HG02938 (cell line): ENCODE data around the gene GXYLT1.
"Not testable (repeated sequence)": the region's sequence is repeated elsewhere in the genome, so short reads cannot be mapped to it uniquely, and the experiment has no call there.

Source experiments
- ATAC-seq: cut with Tn5 transposase; IDR thresholded peaks from one replicate; pipeline ENCODE4 v1.9.1; 2021; ENCODE audit warnings: mild to moderate bottlenecking, moderate library complexity; ENCODE audit not compliant: unreplicated experiment

Gene GXYLT1

GRCh38 chr12:42102720-42103119 is 42.0 kb downstream of the GXYLT1 start:
- no peak for ATAC-seq

GRCh38 chr12:42099433-42099832 is 45.2 kb downstream of the GXYLT1 start:
- ATAC-seq = no peak

- ATAC-seq = peak; percentile 87
These were observed 46.7 kb downstream of the GXYLT1 start for GRCh38 chr12:42097971-42098370.

- no peak for ATAC-seq
These were observed 50.4 kb downstream of the GXYLT1 start for GRCh38 chr12:42094277-42094676.

- ATAC-seq = no peak
These were observed 52.9 kb downstream of the GXYLT1 start for GRCh38 chr12:42091769-42092168.

- ATAC-seq = no peak
These were observed 53.8 kb downstream of the GXYLT1 start for GRCh38 chr12:42090899-42091298.

- no peak for ATAC-seq
These were observed 58.6 kb downstream of the GXYLT1 start for GRCh38 chr12:42086031-42086430.

- no peak for ATAC-seq
These were observed 59.1 kb downstream of the GXYLT1 start for GRCh38 chr12:42085594-42085993.

- ATAC-seq = no peak
These were observed 60.2 kb downstream of the GXYLT1 start for GRCh38 chr12:42084522-42084921.

- no peak for ATAC-seq
These were observed 67.7 kb downstream of the GXYLT1 start for GRCh38 chr12:42076976-42077375.

- no peak for ATAC-seq
These were observed 74.6 kb downstream of the GXYLT1 start for GRCh38 chr12:42070036-42070435.

GRCh38 chr12:42059127-42059526 is 85.5 kb downstream of the GXYLT1 start:
- no peak for ATAC-seq

GRCh38 chr12:42056130-42056529 is 88.5 kb downstream of the GXYLT1 start:
- peak; percentile 95 for ATAC-seq

GRCh38 chr12:42053456-42053855 is 91.2 kb downstream of the GXYLT1 start:
- no peak for ATAC-seq

- ATAC-seq = not testable (repeated sequence)
These were observed 95.7 kb downstream of the GXYLT1 start for GRCh38 chr12:42048980-42049379.

- no peak for ATAC-seq
These were observed 105.1 kb downstream of the GXYLT1 start for GRCh38 chr12:42039577-42039976.

GRCh38 chr12:42039176-42039575 is 105.5 kb downstream of the GXYLT1 start:
- no peak for ATAC-seq

GRCh38 chr12:42031847-42032564 is 112.7 kb downstream of the GXYLT1 start:
- ATAC-seq = no peak
